HG03432 (cell line): Measurements from ENCODE around the gene PCDHGA7.
"Not testable (repeated sequence)": the region's sequence is repeated elsewhere in the genome, so short reads cannot be mapped to it uniquely, and the experiment has no call there.

Experiments
- ATAC-seq: cut with Tn5 transposase; IDR thresholded peaks from one replicate; pipeline ENCODE4 v1.9.1; 2021; ENCODE audit warnings: mild to moderate bottlenecking, moderate library complexity; ENCODE audit not compliant: unreplicated experiment

PCDHGA7 gene

GRCh38 chr5:141422742-141423291 lies 40.3 kb downstream of the PCDHGA7 start:
- no peak for ATAC-seq

GRCh38 chr5:141427783-141428426 lies 45.4 kb downstream of the PCDHGA7 start:
- ATAC-seq = no peak

GRCh38 chr5:141430332-141431113 lies 48.0 kb downstream of the PCDHGA7 start, which contains the start of gene PCDHGA12:
Gene PCDHGA12 (plus strand): TSS chr5:141430507. CDS start chr5:141430760, 253 bp downstream.
- peak; percentile 85 for ATAC-seq

GRCh38 chr5:141431286-141431685 lies 48.7 kb downstream of the PCDHGA7 start:
- ATAC-seq = peak; percentile 72

- ATAC-seq = not testable (repeated sequence)
These were observed 49.8 kb downstream of the PCDHGA7 start for GRCh38 chr5:141432308-141432707.

GRCh38 chr5:141432726-141433125 lies 50.2 kb downstream of the PCDHGA7 start:
- not testable (repeated sequence) for ATAC-seq

- ATAC-seq = no peak
These were observed 51.5 kb downstream of the PCDHGA7 start for GRCh38 chr5:141434006-141434405.
